Renal pelvis (tissue), 4 donors: Measurements from ENCODE around the gene ZNF784. TPM values are rescaled to one million over a fixed set of nuclear protein-coding genes. Genes with fewer than 3 reads are reported as not detected.
A peak's percentile ranks its signal among the peaks of the same experiment; 100 is the strongest.

Source experiments
- DNase-seq: peaks from one replicate; pipeline ENCODE4 v3.0.0-alpha.2; 2013
- polyA plus RNA-seq, 3 donors: library from polyadenylated mRNA; unstranded; fragments of 120-200 nt; gene quantifications; one replicate each; pipeline ENCODE4 v1.2.1, GENCODE V29; 2013; ENCODE audit not compliant: insufficient read length in 3 of 3

Gene ZNF784
- polyA plus RNA-seq, 3 donors: 13.6 to 15.9 (median 13.9) TPM

GRCh38 chr19:55622242-55622969 lies 2.0 kb downstream of the ZNF784 start:
- no peak for DNase-seq

GRCh38 chr19:55621673-55622231 lies 2.6 kb downstream of the ZNF784 start:
- no peak for DNase-seq

GRCh38 chr19:55621205-55621672 lies 3.1 kb downstream of the ZNF784 start:
- DNase-seq: no peak

DNA sequence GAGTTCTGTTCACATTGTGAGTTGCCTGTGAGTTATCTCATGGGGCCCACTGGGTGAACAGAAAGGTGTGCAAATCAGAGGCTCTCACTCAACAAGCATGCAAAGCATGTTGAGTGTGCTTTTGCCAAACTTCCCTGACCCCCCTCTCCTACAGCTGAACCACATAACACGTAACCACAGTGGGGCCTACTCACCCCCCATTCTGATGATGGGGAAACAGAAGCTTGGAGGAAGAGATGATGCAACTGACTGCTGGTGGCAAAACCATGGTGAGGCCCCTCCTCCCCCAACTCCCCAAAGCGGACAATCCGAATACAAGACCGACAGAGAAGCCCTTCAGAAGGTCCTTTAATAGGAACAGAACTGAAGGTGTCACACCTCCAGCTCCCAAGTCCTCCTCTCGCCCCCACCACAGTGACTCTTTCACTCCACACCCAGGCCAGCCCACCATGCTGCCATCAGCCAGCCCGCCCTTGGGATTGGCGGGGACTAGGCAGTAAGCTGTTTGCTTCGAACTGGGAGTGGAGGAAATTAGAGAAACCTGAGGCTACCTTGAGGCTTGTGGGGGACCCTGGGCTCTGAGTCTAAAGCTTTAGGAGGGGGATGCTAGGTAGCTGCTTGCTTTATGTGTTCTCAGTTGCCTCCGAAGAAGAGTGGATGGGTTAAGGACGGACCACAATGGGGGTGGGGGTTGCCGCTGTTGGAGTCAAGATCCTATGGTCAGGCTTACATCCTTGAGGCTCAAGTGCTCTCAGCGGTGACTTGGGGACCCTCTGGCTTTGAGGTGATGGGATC lies 3.8 kb downstream of the ZNF784 start:
- no peak for DNase-seq

GRCh38 chr19:55619286-55619685 lies 5.1 kb downstream of the ZNF784 start:
- no peak for DNase-seq

DNA sequence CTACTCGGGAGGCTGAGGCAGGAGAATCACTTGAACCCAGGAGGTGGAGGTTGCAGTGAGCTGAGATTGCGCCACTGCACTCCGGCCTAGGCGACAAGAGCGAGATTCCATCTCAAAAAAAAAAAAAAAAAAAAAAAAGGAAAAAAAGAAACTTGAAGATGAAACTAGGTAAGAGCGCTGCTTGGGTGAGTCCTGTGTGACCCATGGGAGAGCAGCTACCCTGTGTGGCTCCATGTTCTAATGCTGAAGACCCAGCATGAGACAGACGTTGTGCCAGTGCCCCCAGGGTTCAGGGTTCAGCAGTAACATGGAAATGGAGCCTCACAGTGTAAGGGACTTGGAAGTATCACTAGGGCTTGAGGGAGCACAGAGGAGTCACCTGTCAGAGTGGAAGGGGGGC lies 5.9 kb downstream of the ZNF784 start:
- no peak for DNase-seq

- no peak for DNase-seq
Observed at GRCh38 chr19:55617426-55617825, 6.9 kb downstream of the ZNF784 start.

DNA sequence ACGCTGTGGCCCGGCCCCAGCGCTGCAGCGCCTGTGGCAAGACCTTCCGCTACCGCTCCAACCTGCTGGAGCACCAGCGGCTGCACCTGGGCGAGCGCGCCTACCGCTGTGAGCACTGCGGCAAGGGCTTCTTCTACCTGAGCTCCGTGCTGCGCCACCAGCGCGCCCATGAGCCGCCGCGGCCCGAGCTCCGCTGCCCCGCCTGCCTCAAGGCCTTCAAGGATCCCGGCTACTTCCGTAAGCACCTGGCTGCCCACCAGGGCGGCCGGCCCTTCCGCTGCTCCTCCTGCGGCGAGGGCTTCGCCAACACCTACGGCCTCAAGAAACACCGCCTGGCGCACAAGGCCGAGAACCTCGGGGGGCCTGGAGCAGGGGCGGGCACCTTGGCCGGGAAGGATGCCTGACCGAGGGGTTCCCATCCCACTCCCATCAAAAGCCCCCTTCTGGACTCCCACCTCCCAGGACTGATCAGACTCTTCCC lies 7.9 kb downstream of the ZNF784 start:
- no peak for DNase-seq

DNA sequence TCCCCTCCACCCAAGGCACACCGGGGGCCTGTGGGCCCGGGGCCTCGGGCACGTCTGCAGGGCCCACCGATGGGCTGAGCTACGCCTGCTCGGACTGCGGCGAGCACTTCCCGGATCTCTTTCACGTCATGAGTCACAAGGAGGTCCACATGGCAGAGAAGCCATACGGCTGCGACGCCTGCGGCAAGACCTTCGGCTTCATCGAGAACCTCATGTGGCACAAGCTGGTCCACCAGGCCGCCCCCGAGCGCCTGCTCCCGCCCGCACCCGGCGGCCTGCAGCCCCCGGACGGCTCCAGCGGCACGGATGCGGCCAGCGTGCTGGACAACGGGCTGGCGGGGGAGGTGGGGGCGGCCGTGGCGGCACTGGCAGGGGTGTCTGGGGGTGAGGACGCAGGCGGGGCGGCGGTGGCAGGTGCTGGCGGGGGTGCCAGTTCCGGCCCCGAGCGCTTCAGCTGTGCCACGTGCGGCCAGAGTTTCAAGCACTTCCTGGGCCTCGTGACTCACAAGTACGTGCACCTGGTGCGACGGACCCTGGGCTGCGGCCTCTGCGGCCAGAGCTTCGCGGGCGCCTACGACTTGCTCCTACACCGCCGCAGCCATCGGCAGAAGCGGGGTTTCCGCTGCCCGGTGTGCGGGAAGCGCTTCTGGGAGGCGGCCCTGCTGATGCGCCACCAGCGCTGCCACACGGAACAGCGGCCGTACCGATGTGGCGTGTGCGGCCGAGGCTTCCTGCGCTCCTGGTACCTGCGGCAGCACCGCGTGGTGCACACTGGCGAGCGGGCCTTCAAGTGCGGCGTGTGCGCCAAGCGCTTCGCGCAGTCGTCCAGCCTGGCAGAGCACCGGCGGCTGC lies 8.6 kb downstream of the ZNF784 start:
- DNase-seq: no peak

DNA sequence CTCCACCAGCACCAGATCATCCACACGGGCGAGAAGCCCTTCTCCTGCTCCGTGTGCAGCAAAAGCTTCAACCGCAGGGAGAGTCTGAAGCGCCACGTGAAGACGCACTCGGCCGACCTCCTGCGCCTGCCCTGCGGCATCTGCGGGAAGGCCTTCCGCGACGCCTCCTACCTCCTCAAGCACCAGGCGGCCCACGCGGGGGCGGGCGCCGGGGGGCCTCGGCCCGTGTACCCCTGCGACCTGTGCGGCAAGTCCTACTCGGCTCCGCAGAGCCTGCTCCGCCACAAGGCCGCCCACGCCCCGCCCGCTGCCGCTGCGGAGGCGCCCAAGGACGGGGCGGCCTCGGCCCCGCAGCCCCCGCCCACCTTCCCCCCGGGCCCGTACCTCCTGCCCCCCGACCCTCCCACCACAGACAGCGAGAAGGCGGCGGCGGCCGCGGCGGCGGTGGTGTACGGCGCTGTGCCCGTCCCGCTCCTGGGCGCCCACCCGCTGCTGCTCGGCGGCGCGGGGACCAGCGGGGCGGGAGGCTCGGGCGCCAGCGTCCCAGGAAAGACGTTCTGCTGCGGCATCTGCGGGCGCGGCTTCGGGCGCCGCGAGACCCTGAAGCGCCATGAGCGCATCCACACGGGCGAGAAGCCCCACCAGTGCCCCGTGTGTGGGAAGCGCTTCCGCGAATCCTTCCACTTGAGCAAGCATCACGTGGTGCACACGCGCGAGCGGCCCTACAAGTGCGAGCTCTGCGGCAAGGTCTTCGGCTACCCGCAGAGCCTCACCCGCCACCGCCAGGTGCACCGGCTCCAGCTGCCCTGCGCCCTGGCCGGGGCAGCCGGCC lies 9.4 kb downstream of the ZNF784 start:
- no peak for DNase-seq

GRCh38 chr19:55613930-55614710 lies 10.2 kb downstream of the ZNF784 start:
- DNase-seq: no peak

- DNase-seq: no peak
Observed at GRCh38 chr19:55613396-55613795, 11.0 kb downstream of the ZNF784 start.

DNA sequence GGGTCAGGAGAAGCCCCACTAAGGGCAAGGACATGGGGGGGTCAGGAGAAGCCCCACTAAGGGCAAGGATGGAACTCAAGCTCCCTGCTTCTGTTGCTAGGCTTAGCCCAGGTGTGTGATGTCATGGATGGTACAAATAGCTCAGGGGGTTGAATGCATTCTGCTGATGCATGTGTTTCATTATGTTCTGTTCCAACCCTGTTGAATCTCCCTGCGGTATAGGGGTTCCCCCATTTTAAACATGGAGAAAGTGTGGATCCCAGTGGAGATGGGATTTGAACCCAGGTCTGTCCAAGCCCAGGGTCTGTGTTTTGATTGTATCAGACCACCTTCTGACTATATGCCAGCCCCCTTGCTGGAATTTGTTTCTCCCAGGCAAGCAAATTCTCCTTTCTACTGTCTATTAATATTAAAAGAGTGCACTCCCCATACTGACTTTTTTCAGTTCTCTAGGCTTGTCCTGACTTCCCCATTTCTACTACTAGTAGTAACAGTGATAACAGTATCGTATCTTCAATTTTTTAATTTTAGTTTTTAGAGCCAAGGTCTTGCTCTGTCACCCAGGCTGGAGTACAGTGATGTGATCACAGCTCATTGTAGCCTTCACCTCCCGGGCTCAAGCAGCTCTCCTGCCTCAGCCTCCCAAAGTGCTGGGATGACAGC lies 12.3 kb downstream of the ZNF784 start:
- DNase-seq: no peak

DNA sequence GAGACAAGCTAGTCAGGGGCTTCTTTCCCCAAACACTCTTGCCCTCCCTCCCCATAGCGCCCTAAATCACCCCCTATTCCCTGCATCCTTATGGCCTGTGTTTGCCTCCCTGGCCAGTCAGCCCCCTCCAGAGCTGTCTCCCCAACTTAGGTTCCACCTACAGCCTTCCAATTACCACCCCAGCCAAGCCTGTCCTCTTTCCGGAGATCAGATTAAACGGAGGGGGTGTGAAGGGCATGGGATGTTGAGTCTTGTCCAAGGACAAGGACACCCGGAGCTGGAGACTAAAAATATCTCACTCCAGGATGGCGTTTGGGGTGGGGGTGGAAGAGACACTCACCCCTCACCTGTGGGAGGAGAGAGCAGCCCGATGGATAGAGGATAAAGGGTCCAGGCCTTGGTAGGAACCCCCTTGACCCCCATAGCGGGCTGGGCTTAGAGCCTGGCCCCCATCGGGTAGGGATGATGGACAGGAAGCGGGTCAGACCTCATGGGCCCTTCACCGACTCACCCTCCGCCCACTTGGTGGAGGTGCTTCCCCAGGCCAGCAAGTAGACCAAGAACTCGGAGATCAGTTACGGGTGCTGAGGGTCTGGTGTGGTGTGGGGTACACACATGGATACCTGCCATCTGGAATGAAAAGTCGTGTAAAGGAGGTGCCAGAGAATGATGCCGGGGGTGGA lies 12.9 kb downstream of the ZNF784 start:
- no peak for DNase-seq

GRCh38 chr19:55609326-55609725 lies 15.0 kb downstream of the ZNF784 start:
- no peak for DNase-seq

DNA sequence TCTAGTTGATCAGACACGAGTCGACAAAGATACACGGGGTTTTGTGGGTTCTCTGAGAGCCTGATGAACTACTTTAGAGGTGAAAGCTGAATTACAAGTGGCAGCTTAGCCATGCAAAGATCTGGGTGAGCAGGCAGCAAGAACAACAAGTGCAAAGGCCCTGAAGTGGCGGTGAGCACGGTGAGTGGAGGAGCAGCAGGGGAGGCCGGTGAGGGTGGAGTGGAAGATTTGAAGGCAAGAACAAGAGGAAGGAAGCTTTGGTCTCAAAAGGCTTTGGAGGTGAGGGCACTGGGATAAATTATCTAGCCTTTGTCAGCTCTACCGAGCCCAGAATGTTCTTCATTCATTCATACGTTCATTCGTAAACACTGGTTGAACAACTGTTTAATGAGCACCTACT lies 17.5 kb downstream of the ZNF784 start:
- no peak for DNase-seq

- no peak for DNase-seq
Observed at GRCh38 chr19:55606471-55606787, 17.9 kb downstream of the ZNF784 start.

DNA sequence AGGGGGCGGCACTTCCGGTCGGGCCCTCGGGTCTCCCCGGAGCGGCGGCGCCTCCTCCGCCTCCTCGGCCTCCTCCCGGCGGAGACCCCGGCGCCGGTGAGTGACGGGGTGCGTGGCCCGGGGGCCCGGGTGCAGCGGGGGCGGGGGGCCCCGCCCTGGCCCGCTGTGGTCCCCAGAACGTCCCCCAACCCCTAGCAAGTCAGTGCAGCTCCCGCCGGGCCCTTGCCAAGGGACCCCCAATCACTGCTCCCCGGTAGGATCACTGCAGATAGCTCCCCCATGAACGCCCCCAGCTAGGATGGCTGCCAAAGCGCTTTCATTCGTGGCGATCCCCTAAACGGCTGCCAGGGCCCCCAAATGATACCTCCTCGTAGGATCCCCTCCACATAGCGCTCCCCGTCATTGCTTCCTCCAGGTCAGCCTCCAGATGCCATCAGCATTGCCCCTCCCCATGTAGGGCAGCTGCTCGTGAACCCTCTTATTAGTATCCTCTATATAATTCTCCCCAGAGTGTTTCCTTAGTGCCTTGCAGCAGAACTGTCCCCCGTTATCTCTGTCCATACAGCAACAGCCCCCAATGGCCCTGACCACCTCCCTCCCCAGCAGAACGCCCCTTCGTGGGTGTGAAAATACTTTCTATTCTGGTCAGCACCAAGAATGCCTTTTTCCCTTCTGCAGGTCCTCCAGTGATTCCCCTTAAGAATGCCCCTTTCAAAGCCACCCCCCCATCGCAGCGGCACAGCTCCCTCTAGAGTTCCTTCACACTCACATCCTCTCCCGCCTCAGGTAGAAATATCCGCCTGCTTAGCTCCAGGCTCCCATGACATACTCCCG lies 18.5 kb downstream of the ZNF784 start, which contains the start of gene ZNF865:
TSS of gene ZNF865 (plus strand) at position 11 of the 834 bp plus-strand sequence. CDS start 7,972 bp downstream, outside the sequence.
- peak; percentile 87 for DNase-seq
